Cardiac muscle cell (in vitro differentiated cells and primary cell): ENCODE measurements around the gene SCPEP1. TPM values are rescaled to one million over a fixed set of nuclear protein-coding genes. Genes with fewer than 3 reads are reported as not detected.
"Not testable (repeated sequence)": the region's sequence is repeated elsewhere in the genome, so short reads cannot be mapped to it uniquely, and the experiment has no call there.

Experiments used
- DNase-seq, 2 donors: peaks; one replicate each; pipeline versions ENCODE4 v3.0.0 to v3.0.0-alpha.2; 2010 to 2017; ENCODE audit warnings: low read depth in 1 of 2, low spot score in 1 of 2
- H3K27ac ChIP-seq: fragments of 200-600 bp; sonication (generic); 2 replicates; pipeline ENCODE4 v1.5.1; 2016
- H3K27me3 ChIP-seq: fragments of 200-600 bp; sonication (generic); 2 replicates; pipeline ENCODE4 v1.6.0; 2016; ENCODE audit warnings: control low read depth
- H3K36me3 ChIP-seq: fragments of 200-600 bp; sonication (generic); 2 replicates; pipeline ENCODE4 v1.5.1; 2016; ENCODE audit warnings: control low read depth
- H3K4me1 ChIP-seq: fragments of 200-600 bp; sonication (generic); 2 replicates; pipeline ENCODE4 v1.8.1; 2017; ENCODE audit warnings: low read depth, mild to moderate bottlenecking, mixed run types
- H3K4me3 ChIP-seq: fragments of 200-600 bp; sonication (generic); 2 replicates; pipeline ENCODE4 v1.5.1; 2016; ENCODE audit warnings: mild to moderate bottlenecking
- H3K9me3 ChIP-seq: fragments of 200-600 bp; sonication (generic); 2 replicates; pipeline ENCODE4 v1.5.1; 2017; ENCODE audit warnings: low read depth, mild to moderate bottlenecking, control low read depth
- CTCF ChIP-seq: IDR thresholded peaks from 2 replicates; pipeline ENCODE4 v1.5.1; 2012; ENCODE audit warnings: low read depth, mild to moderate bottlenecking, low read length
- polyA plus RNA-seq: library from polyadenylated mRNA; unstranded; fragments of >200 nt; fragmentation: Nextera tagmentation; extraction: Ambion mirVana; gene quantifications from 2 replicates; pipeline ENCODE4 v1.2.1, GENCODE V29; 2016
- total RNA-seq: library from RNA; depleted of rRNA; stranded (reverse); fragments of >200 nt; gene quantifications from 2 replicates; pipeline ENCODE4 v1.2.3, GENCODE V29; 2016

The SCPEP1 gene
- total and polyA plus RNA-seq, 2 experiments from 2014 or later: 25.9 to 40.2 TPM

- peak; percentile 16 to 47 for DNase-seq
- H3K4me3 ChIP-seq: peak overlapping the region; percentile 38
- H3K9me3 ChIP-seq: no peaks in the 10 kb centered on the region
- H3K36me3 ChIP-seq: no peaks in the 10 kb centered on the region
- no peak for TF ChIP-seq CTCF
- H3K27ac ChIP-seq: no peak overlapping the region
- H3K4me1 ChIP-seq: peaks cover 8% of the 10 kb centered on the region
- no peaks in the 10 kb centered on the region for H3K27me3 ChIP-seq
Observed at GRCh38 chr17:56976941-56977608, 856 bp upstream of the SCPEP1 start.

GRCh38 chr17:56978441-56979090 lies 635 bp downstream of the SCPEP1 start:
- H3K27ac ChIP-seq: no peak overlapping the region
- TF ChIP-seq CTCF: no peak
- peak overlapping the region; percentile 38 for H3K4me3 ChIP-seq
- no peaks in the 10 kb centered on the region for H3K9me3 ChIP-seq
- H3K27me3 ChIP-seq: no peaks in the 10 kb centered on the region
- no peaks in the 10 kb centered on the region for H3K36me3 ChIP-seq
- peaks cover 8% of the 10 kb centered on the region for H3K4me1 ChIP-seq
- peak in 1 of 2 donors; percentile 17 for DNase-seq

GRCh38 chr17:56979091-56979480 lies 1.2 kb downstream of the SCPEP1 start:
- Histone ChIP-seq H3K9me3 (no peaks in the 10 kb centered on the region), H3K36me3 (no peaks in the 10 kb centered on the region), H3K4me1 (peaks cover 8% of the 10 kb centered on the region), H3K27me3 (no peaks in the 10 kb centered on the region), H3K27ac (no peak overlapping the region), H3K4me3 (no peak overlapping the region)
- no peak for DNase-seq
- TF ChIP-seq CTCF: no peak

- H3K36me3 ChIP-seq, DNase-seq, H3K27ac ChIP-seq, H3K4me1 ChIP-seq, H3K4me3 ChIP-seq, H3K9me3 ChIP-seq, H3K27me3 ChIP-seq: not testable (repeated sequence)
Observed at GRCh38 chr17:56980526-56980925, 2.6 kb downstream of the SCPEP1 start.

- Histone ChIP-seq H3K27ac (no peak overlapping the region), H3K4me1 (peaks cover 8% of the 10 kb centered on the region), H3K9me3 (no peaks in the 10 kb centered on the region), H3K27me3 (no peaks in the 10 kb centered on the region), H3K36me3 (no peaks in the 10 kb centered on the region), H3K4me3 (no peak overlapping the region)
- no peak for TF ChIP-seq CTCF
- DNase-seq: no peak
Observed at GRCh38 chr17:56982312-56982711, 4.4 kb downstream of the SCPEP1 start.

GRCh38 chr17:56983366-56983765 lies 5.4 kb downstream of the SCPEP1 start:
- TF ChIP-seq CTCF: no peak
- no peak overlapping the region for H3K4me3 ChIP-seq
- no peak overlapping the region for H3K27ac ChIP-seq
- no peaks in the 10 kb centered on the region for H3K27me3 ChIP-seq
- H3K36me3 ChIP-seq: peaks cover 5% of the 10 kb centered on the region
- peaks cover 6% of the 10 kb centered on the region for H3K4me1 ChIP-seq
- no peak for DNase-seq
- no peaks in the 10 kb centered on the region for H3K9me3 ChIP-seq
